PFSK-1 (cell line): ENCODE data around the gene KIF6.

Source experiments
- FOXP2 ChIP-seq: optimal IDR thresholded peaks from 2 replicates; pipeline ENCODE3; 2011; ENCODE audit warnings: borderline replicate concordance, control low read depth, inconsistent platforms; ENCODE audit not compliant: insufficient read depth; ENCODE audit errors: extremely low read length, extremely low read depth
- POLR2AphosphoS5 ChIP-seq: IDR thresholded peaks from 2 replicates; pipeline ENCODE4 v1.6.1; 2012; ENCODE audit warnings: low read depth, mild to moderate bottlenecking, control low read depth, low read length, moderate library complexity
- SIN3A ChIP-seq: IDR thresholded peaks from 2 replicates; pipeline ENCODE4 v1.6.1; 2012; ENCODE audit warnings: mild to moderate bottlenecking, low read length, moderate library complexity, borderline replicate concordance; ENCODE audit not compliant: insufficient read depth
- TAF1 ChIP-seq: IDR thresholded peaks from 2 replicates; pipeline ENCODE4 v1.6.1; 2012; ENCODE audit warnings: low read length, control low read depth, borderline replicate concordance; ENCODE audit not compliant: insufficient read depth
- TF ChIP-seq, protein P1 (sequence below), 2 experiments: IDR thresholded peaks; 2 replicates each; pipeline versions ENCODE4 v1.6.1 to v1.8.0; 2011 to 2012; ENCODE audit warnings: low read depth in 2 of 2, low read length in 2 of 2, control low read depth in 1 of 2, inconsistent platforms in 1 of 2, mild to moderate bottlenecking in 1 of 2, moderate library complexity in 1 of 2; ENCODE audit not compliant: insufficient read depth in 1 of 2

The KIF6 gene

GRCh38 chr6:39769012-39769411 is 43.8 kb upstream of the KIF6 start:
- TF ChIP-seq SIN3A: no peak

DNA sequence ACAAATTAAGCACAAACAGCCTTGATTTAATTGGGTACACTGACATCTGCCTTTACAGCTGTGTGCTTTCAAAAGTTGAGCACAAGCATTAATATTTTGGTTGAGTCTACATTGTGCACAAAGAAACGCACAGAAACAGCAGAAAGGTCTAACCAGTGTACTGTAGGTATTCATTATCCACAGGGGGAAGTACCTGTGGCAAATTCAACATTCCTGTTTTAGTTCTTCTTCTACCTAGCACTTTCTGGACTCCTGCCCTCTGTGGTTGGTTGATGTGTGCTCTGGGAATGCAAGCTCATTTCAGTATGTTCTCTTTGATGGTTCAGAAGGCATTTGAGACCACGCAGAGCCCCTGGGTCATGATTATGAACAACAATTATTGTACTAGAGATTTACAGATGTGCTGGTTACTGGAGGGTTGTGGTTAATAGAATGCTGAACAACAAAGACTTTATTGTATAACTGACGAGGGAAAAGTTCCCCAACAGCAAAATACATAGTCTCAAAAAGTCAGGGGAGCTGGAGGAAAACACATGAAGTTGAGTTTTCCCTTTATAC is 40.4 kb upstream of the KIF6 start:
- no peak for TF ChIP-seq POLR2AphosphoS5
- no peak for TF ChIP-seq TAF1
- TF ChIP-seq FOXP2: no peak
- TF ChIP-seq, protein P1, sequence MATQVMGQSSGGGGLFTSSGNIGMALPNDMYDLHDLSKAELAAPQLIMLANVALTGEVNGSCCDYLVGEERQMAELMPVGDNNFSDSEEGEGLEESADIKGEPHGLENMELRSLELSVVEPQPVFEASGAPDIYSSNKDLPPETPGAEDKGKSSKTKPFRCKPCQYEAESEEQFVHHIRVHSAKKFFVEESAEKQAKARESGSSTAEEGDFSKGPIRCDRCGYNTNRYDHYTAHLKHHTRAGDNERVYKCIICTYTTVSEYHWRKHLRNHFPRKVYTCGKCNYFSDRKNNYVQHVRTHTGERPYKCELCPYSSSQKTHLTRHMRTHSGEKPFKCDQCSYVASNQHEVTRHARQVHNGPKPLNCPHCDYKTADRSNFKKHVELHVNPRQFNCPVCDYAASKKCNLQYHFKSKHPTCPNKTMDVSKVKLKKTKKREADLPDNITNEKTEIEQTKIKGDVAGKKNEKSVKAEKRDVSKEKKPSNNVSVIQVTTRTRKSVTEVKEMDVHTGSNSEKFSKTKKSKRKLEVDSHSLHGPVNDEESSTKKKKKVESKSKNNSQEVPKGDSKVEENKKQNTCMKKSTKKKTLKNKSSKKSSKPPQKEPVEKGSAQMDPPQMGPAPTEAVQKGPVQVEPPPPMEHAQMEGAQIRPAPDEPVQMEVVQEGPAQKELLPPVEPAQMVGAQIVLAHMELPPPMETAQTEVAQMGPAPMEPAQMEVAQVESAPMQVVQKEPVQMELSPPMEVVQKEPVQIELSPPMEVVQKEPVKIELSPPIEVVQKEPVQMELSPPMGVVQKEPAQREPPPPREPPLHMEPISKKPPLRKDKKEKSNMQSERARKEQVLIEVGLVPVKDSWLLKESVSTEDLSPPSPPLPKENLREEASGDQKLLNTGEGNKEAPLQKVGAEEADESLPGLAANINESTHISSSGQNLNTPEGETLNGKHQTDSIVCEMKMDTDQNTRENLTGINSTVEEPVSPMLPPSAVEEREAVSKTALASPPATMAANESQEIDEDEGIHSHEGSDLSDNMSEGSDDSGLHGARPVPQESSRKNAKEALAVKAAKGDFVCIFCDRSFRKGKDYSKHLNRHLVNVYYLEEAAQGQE (IDR thresholded peaks at IDR 0.05; ENCODE audit: insufficient read depth in 1 of 2, low read depth in 2 of 2, low read length in 2 of 2): no peak
- no peak for TF ChIP-seq SIN3A

DNA sequence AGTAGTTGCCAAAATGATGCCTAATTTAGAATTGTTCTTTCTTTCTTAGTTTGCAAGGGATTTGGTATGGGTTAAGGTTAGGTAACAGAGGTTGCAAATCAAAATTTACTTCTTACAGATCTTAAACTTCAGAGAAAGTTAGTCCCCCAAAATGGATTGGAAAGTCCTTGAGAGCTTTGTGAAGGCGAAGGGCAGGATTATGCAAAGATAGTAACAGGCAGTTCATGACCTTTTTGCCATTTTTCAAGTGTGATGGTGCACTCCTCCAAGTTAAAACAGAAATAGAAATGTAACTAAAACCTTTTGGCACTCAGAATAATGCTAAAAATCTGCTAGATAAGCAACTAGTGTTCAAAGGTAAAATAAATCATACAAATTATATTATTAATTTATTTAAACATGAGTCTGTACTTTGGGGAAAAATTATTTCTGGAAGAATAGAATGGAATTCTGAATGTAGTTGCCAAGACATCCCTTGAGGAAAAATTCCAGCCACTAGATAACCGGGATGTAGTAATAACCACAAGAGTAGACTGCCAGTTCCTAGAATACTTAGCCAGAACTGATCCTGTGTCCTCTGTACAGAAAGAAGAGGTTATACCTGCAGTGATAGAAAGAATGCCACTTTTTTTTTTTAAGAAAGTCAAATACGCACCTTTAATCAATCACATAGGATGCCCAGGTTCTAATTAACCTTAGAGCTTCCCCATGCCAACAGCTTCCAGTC is 35.2 kb upstream of the KIF6 start:
- TF ChIP-seq FOXP2 (no peak), SIN3A (no peak)

- TF ChIP-seq FOXP2 (no peak), TAF1 (no peak), POLR2AphosphoS5 (no peak), SIN3A (no peak)
- TF ChIP-seq, protein P1 (IDR thresholded peaks at IDR 0.05; ENCODE audit: insufficient read depth in 1 of 2, low read depth in 2 of 2, low read length in 2 of 2): no peak
Observed at GRCh38 chr6:39758905-39759605, 33.8 kb upstream of the KIF6 start.

DNA sequence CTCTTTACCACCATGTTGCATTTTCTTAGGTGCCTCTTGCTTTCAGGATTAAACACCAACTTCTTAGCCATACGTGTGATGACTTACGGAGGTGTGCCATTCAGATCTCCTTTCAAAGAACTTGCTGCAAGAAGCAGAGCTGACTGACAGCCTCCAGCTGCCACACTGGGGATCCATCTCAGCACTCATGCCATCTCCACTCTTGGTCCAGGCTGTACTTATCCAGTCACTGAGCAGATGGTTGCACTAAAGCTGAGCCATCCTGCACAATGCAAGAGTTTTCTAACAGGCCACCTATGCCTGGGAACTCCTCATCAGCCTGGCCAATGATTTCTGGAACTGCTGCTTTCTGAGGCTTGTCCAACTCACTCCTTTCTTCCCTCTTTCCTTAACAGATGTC is 31.4 kb upstream of the KIF6 start:
- TF ChIP-seq TAF1 (no peak), FOXP2 (no peak), SIN3A (no peak)

DNA sequence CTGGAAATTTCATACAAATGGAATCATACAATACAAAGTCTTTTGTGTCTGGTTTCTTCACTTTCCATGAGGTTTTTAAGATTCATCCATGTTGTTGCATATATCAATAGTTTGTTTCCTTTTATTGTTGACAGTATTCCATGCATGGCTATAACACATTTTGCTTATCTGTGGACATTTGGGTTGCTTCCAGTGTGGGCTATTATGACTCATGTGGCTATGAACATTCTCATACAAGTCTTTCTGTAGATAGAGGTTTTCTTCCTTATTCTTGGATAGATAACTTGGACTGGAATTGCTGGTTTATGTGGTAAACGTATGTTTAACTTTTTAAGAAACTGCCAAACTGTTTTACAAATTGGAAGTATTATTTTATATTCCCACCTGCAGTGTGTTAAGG is 30.0 kb upstream of the KIF6 start:
- TF ChIP-seq FOXP2 (no peak), POLR2AphosphoS5 (no peak), SIN3A (no peak), TAF1 (no peak)
- TF ChIP-seq, protein P1 (IDR thresholded peaks at IDR 0.05; ENCODE audit: insufficient read depth in 1 of 2, low read depth in 2 of 2, low read length in 2 of 2): no peak
